Hepatic stellate cell (primary cell): Measurements from ENCODE around the gene KHDC4.

Experiments
- DNase-seq: peaks from one replicate; pipeline ENCODE4 v3.0.0; 2011; ENCODE audit warnings: low spot score

The KHDC4 gene

DNA sequence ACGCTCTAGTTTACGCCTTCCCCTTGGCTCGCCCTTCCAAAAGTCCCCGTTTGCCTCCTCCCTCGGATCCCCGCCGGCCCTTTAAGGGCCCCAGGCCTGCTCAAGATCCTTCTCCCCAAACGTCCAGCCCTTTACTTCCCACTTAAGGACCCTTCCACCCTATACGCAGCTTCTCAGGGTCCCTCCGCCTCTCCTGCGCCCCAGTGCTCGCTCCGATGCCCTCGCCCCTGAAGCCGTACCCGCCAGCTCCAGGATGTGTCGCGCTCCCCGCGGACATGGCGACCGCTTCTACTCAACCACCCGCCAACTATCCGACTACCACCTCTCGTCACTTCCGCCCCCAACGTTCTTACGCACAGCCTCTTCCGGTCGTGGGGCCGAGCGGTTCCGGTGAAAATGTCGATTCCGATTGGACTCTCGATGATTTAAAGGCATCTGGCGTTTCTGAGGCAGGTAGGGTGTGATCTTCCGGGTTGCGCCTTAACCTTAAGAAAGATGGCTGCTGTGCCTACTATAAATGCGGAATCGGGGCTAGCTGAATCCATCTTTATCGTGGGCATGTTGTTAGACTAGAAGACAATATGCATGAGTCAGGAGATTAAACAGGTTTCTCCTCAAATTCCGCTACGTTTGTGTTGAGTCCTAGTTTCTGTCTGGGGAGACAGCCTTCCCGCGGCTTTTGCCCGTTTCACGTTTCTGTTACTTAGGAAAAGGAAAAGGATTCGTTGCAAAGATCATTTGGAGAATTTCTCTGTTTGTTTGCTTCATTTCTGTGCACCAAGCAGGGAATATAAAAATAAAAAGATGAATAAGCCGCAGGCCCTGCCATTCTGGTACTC, at the start of gene KHDC4:
Gene KHDC4, minus strand, starts transcription at position 317 of the 839 bp plus-strand sequence. Its CDS starts 40 bp downstream, at position 277.
- DNase-seq: peak; percentile 94

DNA sequence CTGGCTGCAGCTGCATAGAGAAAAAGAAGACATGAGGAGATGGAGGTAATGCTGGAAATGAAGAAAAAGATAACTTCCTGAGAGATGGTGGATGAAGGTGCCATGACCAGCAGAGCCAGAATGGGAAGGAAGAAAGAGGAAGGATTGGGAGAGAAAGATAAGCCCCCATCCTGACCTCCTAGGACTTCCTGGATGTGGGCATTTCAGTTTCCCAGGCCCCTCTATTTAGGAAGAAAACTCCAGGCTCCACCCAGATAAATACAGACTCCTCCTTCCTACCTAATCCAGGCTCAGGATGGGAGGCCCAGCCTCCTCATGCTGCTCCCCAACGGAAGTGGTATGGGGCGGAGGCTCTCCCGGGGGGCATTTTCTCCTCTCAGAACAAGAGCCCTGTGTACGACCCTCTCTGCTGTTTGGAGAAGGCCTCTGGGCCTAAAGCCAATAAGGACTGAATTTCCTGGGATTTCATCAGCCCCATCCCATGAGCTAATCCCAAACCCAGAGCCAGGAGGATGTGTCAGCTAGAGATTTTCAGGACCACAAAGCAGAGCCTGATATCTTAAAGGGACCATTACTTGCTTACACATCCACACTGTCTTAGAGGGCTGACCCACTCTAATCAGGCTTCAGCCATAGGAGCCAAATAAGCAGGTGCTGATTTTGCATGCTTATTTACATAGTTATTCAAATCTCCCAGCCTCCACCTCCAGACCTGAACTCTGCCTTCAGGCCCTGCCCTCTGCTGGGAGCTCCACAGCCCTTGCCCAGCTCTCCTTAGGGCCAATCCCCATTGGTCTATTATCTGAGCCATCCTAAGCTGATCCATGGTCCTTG, 49.2 kb upstream of the KHDC4 start:
- DNase-seq: peak; percentile 91

DNA sequence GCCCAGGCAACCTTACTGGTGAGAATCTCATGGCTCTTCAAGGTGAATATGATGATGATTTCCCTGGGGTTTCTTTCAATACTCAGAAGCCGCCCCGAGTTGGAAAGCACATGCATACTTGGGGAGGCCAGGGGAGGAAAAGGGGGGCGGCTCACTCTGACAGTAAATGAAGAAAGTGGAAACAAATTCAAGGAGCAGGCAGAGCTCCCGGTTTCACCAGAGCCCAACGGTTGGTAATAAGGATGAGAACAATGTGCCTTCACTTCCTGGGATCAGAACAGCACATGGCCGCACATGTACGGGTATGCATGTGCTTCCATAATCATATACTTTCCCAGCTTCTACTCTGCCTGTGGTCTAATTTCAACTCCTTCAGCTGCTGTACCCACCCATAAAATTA, 47.9 kb upstream of the KHDC4 start:
- DNase-seq: no peak

DNA sequence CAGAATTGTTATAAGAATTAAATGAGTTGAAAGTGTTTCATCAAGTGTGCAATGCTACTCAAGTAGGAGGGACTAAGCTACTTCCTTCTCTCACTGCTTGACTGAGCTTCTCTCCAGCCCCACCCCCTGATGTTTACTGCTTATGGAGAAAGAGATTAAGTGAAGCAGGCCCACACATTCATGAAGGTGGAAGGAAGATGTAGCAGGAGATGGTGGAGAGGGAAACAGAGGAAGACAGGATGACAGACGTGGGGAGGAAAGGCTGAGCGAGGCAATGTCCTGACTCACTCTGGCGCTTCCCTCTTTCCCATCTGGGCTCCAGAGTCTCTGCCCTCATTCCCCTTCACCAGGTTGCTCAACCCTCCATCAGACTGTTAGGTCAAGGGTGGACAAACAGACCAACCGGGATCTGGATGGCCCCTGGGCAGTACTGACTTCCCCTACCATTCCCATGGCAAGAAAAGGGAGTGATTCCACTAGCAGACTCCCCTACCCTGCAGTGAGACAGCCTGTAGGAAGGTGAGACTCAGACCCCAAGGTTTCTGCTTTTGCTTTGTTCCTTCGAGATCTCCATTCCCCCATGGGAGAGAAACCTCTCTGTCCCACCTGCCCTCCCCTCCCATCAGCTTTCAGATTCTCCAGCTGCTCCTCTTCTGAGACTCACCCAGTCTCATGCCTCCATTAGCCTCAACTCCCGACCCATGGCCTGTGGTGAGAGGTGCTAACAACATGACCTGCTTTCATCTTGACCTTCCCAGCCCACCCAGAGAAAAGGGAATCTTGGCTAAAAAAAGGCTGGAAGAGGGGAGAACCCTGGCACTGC, 47.3 kb upstream of the KHDC4 start:
- peak; percentile 81 for DNase-seq

DNA sequence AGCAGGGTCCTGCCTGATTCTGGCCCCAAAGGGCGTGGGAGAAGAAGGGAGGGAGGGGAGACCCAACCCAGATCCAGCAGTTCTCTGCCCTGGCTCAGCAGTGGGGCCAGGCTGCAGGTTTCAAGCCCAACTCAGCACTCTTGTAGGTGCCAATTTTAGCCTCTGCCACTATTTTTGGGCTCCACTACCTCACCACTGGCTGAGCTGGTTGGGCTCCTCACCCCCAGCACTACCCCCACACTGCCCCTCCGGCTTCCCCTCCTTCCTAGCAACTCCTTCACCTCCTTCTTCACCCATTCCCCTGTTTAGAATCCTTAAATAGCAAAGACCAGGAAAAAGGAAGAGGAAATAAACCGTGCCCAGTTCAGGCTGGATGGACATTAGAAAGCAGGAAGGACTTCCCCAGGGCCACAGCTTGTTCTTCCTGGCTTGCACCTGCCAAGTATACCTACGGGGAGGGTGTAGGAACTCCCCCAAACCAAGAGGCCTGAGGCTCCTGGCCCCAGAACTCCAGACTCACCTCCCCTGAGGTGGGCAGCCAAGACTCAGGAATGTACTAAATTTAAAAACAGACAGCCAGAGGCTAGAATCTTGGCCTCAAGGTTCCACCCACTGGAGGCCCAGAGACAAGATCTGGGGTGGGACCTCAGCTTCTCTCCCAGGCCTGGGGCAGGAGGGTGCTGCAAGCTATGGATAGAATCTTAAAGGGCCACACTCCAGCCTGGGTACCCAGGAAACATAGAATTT, 45.6 kb upstream of the KHDC4 start:
- no peak for DNase-seq

DNA sequence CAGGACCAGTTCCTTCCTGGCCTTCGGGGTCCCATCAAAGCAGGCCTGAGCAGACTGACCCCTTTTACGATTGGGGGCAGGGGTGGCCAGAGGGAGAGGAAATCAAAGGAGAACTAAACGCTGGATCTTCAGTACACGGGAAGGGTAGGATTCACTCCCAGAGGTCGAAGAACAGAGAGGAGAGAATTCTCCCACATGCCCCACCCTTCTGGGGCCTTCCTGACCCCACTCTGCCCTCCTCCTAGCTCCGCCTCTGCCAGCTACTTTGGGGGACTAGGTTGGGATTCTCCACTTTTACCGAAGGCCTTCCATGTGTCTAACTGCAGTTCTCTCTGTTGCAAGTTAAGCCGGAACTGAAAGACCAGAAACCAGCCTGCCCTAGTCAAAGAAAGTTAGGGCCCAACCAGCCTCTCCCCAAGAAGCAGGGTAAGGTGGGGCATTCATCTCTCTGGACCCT, 44.8 kb upstream of the KHDC4 start:
- no peak for DNase-seq

DNA sequence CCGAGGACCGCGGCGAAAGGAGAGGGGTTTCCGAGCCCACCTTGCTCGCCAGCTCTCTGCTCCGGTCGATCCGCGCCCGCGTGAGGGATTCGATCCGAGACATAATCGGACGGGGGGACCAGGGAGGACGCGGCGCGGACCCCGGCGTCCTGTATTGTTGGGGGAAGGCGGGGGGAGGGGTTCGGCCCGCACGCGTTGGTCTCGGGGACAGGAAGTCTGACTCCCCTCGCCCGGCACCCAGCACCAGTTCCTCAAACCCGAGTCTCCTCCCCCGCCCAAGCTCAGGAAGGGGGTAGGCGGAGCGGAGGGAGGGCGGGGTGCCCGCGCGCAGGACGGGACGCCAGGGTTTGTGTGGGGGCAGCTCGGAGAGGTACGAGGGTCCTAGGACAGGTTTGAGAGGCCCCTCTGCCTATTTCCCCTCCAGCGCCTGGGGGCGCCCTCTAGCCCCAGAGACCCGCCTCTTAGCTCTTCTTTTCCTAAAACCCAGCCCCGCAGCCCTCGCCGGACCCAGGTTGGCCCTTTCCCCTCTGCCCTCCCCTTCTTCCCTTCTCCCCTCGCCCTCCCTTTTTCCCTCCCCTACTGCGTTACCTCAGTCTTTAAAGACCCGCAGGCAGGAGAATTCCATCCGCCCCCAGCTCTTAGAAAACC, 44.2 kb upstream of the KHDC4 start, which contains the start of gene ARHGEF2:
Gene ARHGEF2, minus strand, starts transcription at position 223 of the 648 bp plus-strand sequence. Its CDS starts 120 bp downstream, at position 103.
- peak; percentile 78 for DNase-seq

DNA sequence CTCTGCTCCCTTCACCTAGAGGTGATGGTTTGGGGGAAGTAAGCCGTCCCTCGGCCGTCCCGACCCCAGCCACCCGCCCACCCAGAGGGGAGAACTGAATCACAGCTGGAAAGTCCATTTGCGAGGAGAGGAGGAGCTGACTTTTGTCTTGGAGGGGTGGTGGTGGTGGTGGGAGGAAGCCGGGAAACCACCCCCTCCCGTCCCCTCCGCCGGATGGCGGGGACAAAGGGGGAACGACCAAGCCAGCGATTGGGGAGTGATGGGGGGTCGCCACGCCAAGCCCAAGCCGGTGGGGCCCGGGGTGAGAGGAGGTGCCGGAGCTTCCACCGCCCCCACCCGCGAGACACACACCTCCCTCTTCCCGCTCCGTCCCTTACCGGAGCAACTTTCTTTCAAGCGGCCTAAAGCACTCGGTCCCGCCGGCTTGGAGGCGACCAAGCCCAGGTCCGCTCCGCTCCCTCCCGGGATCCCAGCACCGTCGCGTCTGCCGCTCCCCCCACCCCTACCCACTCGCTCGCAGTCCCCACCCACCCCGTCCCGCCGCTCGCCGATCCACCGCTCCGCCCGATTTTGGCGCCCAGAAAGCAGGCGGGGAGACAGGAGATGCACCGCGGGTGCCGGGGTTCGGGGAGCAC, 43.6 kb upstream of the KHDC4 start:
- DNase-seq: no peak

DNA sequence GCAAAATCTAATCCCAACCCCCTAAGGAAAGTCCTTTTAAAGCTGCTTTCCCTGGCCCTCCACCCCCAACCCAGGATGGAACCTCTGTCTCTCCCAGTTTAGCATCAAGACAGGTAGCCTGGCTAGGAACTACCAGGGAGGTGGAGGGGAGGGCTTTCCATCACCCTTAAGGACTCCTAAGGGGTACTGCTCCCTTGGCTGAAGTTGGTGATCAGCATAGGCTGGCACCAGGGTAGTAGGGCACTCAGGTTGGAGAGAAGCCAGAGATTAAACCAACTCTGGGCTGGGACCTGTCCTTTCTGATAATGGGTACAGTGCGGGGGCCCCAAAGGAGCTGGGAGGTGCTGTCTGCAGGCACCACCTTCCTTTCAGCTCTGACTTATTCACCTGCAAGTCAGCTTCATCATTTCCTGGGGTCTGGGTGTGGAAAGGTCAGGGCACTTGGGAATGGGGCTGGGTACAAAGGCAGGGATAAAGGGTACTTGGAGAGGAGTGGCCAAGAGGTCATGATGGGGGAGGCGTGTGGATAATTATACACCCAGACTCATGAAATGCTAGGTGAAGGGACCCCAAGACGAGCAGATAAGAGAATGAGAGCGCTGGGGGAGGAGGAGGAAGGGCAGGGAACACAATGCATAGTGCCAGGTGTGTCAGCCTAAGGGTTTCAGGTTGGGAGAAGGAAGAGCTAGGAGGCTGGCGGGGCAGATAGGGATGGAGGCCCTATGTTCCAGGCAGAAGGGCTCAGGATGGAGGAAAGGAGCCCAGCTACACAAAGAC, 42.9 kb upstream of the KHDC4 start:
- DNase-seq: no peak

DNA sequence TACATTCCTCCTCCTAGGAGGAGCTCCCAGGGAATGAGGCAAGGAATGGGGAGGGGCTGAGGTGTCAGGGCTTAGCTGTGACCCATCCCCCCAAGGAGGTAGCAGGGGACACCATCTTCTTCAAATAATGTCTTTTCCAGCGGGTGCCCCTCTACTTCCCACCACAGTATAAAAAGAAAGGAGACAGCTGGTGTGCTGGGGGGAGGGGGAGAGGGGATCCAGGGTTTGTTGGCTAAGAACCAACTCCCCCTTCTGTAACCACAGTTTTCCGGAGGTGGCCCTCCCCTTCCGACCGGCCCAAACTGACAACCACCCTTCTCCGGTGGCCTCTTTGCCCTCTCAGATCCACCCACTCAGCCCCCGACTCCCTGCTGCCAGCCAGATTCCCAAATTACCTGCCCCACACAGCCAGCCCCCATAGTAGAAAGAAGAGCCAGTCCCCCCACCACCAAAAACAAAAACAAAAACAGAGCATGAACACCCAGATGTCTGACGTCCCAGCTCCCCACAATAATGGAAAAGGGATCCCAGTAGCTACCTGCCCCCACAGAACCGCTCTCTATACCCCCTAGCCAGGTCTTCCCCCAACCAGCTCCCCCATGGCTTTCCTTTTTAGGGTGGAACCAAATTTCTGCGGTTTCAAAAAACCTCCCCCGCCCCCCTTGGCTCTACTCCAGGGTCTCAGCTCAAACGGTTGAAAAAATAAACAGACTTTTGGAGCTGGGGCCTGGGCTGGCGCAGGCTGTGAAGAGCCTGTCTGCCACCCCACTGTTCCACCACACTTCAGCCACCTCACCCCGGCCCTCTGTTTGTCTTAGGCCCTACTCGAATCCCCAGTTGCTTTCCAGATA, 42.1 kb upstream of the KHDC4 start:
- peak; percentile 92 for DNase-seq

DNA sequence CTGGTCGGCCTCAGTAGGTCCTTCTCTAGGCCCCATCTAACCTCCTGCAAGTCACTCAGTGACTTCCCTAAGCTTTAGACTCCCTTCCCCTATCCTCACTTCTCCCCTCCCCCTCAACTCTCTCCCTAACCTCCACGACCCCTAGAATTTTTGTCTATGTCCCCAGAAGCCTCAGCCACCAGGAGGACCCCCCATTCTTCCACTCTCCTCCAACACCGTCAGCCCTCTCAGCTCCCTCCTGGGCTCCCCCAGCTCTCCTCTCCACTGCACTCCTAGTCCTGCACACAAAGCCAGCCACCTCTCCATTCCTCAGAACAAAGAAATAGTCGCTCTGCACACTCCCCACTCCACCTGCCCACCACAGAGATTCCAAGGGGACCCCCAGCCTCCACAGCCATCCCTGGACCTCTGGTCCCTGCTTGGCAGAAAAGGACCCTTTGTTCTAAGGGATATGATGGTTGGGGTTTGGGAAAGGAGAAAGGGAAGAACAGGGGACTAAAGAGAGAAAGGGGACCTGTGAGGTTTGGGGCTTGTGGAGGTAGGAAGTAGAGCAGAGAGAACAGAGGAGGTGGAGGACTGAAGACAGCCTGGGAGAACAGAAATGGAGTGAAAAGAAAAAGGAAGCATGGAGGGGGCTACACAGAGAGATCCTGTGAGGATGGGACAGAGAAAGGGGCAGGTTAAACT, 41.3 kb upstream of the KHDC4 start:
- DNase-seq: no peak

DNA sequence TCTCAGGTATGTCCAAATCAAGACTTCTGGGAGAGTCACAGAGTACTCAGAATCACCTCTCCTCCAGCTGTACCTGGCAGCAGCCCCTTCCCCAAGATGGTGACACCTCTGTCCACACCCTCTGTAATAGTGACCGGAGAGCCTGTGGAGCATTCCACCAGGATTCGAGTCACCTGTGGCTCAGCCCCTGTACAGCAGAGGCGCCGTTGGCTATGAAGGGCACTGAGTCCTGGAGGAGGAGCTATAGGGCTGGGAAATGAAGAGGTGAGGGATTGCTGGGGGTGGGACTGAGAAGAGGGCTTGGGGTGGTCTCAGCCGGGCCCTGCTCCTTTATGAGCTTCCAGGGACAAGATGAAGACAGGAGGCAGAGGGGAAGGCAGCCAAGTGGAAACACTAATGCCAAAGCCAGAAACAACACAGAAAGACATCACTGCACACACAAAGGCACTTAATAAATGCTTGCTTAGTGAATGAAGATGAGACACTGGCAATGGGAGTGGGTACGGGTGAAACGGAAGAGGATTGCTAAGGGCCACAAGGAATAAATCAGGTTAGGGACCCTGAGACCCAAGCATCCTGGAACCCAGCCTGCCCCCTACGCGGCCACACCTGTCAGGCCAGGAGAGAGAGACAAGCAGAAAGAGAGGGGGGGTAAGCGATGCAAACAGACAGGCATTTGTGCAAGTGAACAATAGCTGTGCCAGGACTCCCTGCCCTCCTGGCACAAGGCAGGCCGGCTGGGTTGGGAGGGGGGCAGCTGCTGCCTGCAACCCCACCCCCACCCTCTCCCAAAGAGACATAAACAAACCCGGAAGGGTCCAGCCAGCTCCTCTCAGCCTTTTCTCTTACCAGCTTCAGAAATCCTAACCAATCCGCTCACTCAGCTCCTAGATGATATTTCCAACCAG, 40.2 kb upstream of the KHDC4 start:
- DNase-seq: no peak

DNA sequence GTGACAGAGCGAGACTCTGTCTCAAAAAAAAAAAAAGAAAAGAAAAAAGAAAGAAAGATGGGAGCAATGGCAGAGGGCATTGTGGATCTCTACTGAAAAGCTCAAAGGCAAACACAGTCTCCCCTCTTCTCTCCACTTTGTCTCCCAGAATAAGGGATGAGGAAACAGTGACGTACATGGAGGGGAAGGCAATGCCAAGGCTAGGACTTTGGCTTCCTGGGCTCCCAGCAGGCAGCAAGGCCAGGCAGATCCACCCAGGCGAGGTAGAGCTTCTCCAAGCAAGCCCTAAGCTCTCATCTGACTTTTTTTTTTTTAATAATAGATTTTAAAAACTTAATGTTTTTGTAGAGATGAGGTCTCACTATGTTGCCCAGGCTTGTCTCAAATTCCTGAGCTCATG, 39.5 kb upstream of the KHDC4 start:
- DNase-seq: no peak

DNA sequence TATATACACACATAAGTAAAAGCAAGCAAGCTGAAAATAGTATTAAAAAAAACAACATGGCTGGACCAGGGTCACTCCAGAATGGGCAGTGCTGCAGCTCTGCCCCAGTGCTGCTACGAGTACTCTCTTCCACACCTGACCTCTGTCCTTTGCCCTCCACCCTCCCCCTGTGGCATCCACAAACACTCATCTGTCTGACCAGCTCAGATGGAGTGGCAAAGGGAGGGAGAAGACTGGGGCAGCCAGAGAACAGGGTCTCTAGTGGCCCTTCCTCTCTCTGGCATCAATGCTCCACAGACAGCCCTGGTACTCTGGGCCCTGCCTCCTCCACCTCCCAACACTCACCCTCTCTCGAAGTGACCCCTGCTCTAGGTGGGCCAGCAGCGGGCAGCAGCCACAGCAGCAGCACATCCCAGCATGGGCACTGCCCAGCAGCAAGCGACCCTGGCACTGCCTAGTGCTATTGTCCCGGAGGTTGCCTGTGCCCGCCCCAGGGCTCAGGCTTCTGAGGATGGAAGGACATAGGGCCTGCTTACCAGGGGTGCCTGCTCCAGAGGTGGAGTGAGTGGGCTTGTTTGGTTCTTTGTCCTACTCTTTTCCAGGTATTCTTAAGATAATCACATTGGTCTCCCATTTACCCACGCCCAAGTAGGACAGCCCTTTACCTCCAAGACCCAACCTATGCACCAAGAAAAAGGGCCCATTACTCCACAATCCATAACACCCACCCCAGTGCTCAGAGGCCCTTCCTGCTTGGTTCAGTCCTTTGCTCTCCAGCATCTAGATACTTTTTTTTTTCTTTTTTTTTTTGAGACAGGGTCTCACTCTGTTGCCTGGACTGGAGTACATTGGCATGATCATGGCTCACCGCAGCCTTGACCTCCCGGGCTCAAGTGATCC, 37.9 kb upstream of the KHDC4 start:
- DNase-seq: no peak

DNA sequence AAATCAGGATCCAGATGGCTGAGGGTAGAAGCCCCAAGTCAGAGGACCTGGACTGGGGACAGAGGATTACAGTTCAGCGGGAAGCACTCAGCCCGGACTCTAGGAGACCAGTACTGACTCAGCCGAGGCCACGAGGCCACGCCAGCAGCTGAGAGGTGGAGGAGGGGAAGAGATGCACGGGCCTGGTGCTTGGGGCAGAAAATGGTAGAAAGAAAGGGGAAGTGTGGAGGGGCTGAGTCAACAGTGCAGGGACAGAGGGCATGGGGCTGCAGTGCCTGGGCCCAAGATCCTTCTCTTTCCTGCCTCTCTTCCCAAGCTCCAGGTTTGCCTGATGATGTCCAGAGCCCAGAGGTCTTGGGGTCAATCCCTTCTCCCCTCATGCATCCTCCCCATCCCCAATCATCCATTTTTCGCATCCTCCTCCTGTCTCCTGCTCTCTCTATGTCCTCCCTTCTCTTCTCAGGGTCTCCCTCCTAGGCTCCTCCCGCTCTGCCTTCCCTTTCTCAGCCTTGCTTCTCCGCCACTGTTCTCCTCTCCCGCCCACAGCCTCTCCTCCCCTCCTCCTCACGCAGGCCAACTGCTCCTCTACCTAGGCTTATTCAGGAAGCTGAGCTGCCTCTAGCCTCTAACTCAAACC, 36.4 kb upstream of the KHDC4 start:
- peak; percentile 91 for DNase-seq
